CD14-positive monocyte (primary cell): ENCODE data around the gene VILL. TPM values are rescaled to one million over a fixed set of nuclear protein-coding genes. Genes with fewer than 3 reads are reported as not detected.

Experiments used
- DNase-seq, 3 donors: peaks; one replicate each; pipeline ENCODE4 v3.0.0-alpha.2; 2011 to 2022
- H2AFZ ChIP-seq: 2 replicates; pipeline ENCODE4 v1.6.0; 2012; ENCODE audit warnings: mild to moderate bottlenecking, low read depth, low read length, inconsistent platforms; ENCODE audit not compliant: insufficient read depth, poor library complexity, severe bottlenecking
- H3K27ac ChIP-seq, 2 donors: 1 replicate in 1 of 2; 2 replicates in 1 of 2; pipeline ENCODE4 v1.5.1; 2012 to 2013; ENCODE audit warnings: low read length in 2 of 2, control low read depth in 1 of 2, inconsistent platforms in 1 of 2, low read depth in 1 of 2, mild to moderate bottlenecking in 1 of 2
- H3K27me3 ChIP-seq, 2 donors: one replicate each; pipeline versions ENCODE4 v1.6.0 to v1.6.1; 2011 to 2013; ENCODE audit warnings: low read length in 2 of 2; ENCODE audit not compliant: control insufficient read depth in 2 of 2, insufficient read depth in 2 of 2
- H3K36me3 ChIP-seq, 2 donors: replicated peaks in 1 of 2; 1 replicate in 1 of 2; 2 replicates in 1 of 2; pipeline versions ENCODE4 v1.5.1 to v1.6.1; 2012 to 2013; ENCODE audit warnings: low read length in 2 of 2, control low read depth in 1 of 2, inconsistent platforms in 1 of 2, mild to moderate bottlenecking in 1 of 2; ENCODE audit not compliant: insufficient read depth in 2 of 2, control insufficient read depth in 1 of 2
- H3K4me1 ChIP-seq, 2 donors: 1 replicate in 1 of 2; 2 replicates in 1 of 2; pipeline versions ENCODE4 v1.5.1 to v1.6.1; 2012 to 2013; ENCODE audit warnings: low read length in 2 of 2, control low read depth in 1 of 2, inconsistent platforms in 1 of 2, mild to moderate bottlenecking in 1 of 2, moderate library complexity in 1 of 2; ENCODE audit not compliant: insufficient read depth in 2 of 2, control insufficient read depth in 1 of 2
- H3K4me2 ChIP-seq: replicated peaks from 2 replicates; pipeline ENCODE3; 2012; ENCODE audit warnings: low read length, moderate library complexity, mild to moderate bottlenecking; ENCODE audit not compliant: poor library complexity, severe bottlenecking; ENCODE audit errors: extremely low read depth
- H3K4me3 ChIP-seq, 3 experiments: fragments of 200-600 bp in 1 of 3; sonication (generic) in 1 of 3; replicated peaks in 1 of 3; 1 replicate in 2 of 3; 2 replicates in 1 of 3; pipeline ENCODE4 v1.5.1; 2011 to 2013; ENCODE audit warnings: low read length in 3 of 3, mild to moderate bottlenecking in 3 of 3, control low read depth in 2 of 3, low read depth in 2 of 3, inconsistent platforms in 1 of 3, moderate library complexity in 1 of 3
- H3K79me2 ChIP-seq: 2 replicates; pipeline ENCODE4 v1.6.0; 2012; ENCODE audit warnings: mild to moderate bottlenecking, control low read depth, inconsistent platforms, low read length, moderate library complexity; ENCODE audit not compliant: insufficient read depth
- H3K9ac ChIP-seq: 2 replicates; pipeline ENCODE4 v1.6.0; 2017; ENCODE audit warnings: low read length, mild to moderate bottlenecking; ENCODE audit not compliant: insufficient read depth, poor library complexity, severe bottlenecking
- H3K9me3 ChIP-seq, 2 donors: replicated peaks in 1 of 2; 1 replicate in 1 of 2; 2 replicates in 1 of 2; pipeline versions ENCODE4 v1.5.1 to v1.6.1; 2012 to 2013; ENCODE audit warnings: low read length in 2 of 2, control low read depth in 1 of 2; ENCODE audit not compliant: control insufficient read depth in 1 of 2, insufficient read depth in 1 of 2
- H4K20me1 ChIP-seq: 2 replicates; pipeline ENCODE4 v1.6.0; 2012; ENCODE audit warnings: mild to moderate bottlenecking, low read length, control low read depth, moderate library complexity; ENCODE audit not compliant: insufficient read depth
- H3K27ac Mint-ChIP-seq, 7 donors: one replicate each; pipeline ENCODE4 v1.8.0; 2020; ENCODE audit warnings: mild to moderate bottlenecking in 7 of 7, mixed read lengths in 7 of 7, moderate library complexity in 6 of 7, inconsistent platforms in 2 of 7
- H3K27me3 Mint-ChIP-seq, 3 donors: one replicate each; pipeline ENCODE4 v1.8.0; 2021 to 2022; ENCODE audit warnings: low read depth in 3 of 3, mild to moderate bottlenecking in 3 of 3, mixed read lengths in 3 of 3, moderate library complexity in 3 of 3, inconsistent platforms in 1 of 3
- H3K36me3 Mint-ChIP-seq, 2 donors: one replicate each; pipeline ENCODE4 v1.8.0; 2020; ENCODE audit warnings: mixed read lengths in 2 of 2, inconsistent platforms in 1 of 2, mild to moderate bottlenecking in 1 of 2
- H3K4me1 Mint-ChIP-seq: one replicate; pipeline ENCODE4 v1.8.0; 2020; ENCODE audit warnings: mild to moderate bottlenecking, mixed read lengths
- H3K4me3 Mint-ChIP-seq, 2 donors: one replicate each; pipeline ENCODE4 v1.8.0; 2020; ENCODE audit warnings: mild to moderate bottlenecking in 2 of 2, mixed read lengths in 2 of 2, moderate library complexity in 1 of 2
- H3K9me3 Mint-ChIP-seq, 7 donors: one replicate each; pipeline ENCODE4 v1.8.0; 2020 to 2022; ENCODE audit warnings: mixed read lengths in 7 of 7, mild to moderate bottlenecking in 6 of 7, moderate library complexity in 6 of 7, inconsistent platforms in 2 of 7
- CTCF ChIP-seq: fragments of 200-600 bp; IDR thresholded peaks from one replicate; pipeline ENCODE4 v1.8.0; 2022; ENCODE audit warnings: antibody characterized with exemption, mild to moderate bottlenecking
- WGBS: methylation state at CpG from one replicate; pipeline ENCODE4 v1.1.5; 2013; ENCODE audit warnings: missing lambda C conversion rate; ENCODE audit not compliant: insufficient coverage; 5-methylcytosine and 5-hydroxymethylcytosine counted together
- intact Hi-C, 2 donors: fragments of 100-400 bp; cut with micrococcal nuclease; formaldehyde crosslinking; loops; one replicate each; pipeline versions ENCODE4 v1.15.0 to v1.15.1; 2023
- polyA plus RNA-seq, 3 donors: library from polyadenylated mRNA; depleted of rRNA in 1 of 3; unstranded in 2 of 3; stranded (reverse) in 1 of 3; fragments of 300-500 nt in 2 of 3; fragments of >200 nt in 1 of 3; fragmentation: Illumina TruSeq in 2 of 3; gene quantifications; 1 replicate in 2 of 3; 2 replicates in 1 of 3; pipeline ENCODE4 v1.2.3, GENCODE V29; 2012 to 2021

The VILL gene
- polyA plus RNA-seq, 3 donors: 4.4 to 29.1 (median 7.4) TPM

- Mint-ChIP-seq H3K4me3 (no peak overlapping the region), H3K27me3 (peaks cover 0 to 2% (median 0%) of the 10 kb centered on the region in 3 donors), H3K36me3 (peaks cover 2 to 3% of the 10 kb centered on the region in 2 donors), H3K27ac (no peak overlapping the region), H3K4me1 (no peaks in the 10 kb centered on the region), H3K9me3 (peaks cover 0 to 2% (median 0%) of the 10 kb centered on the region in 7 donors)
- 94% methylated on average over 8 of the region's 15 CpGs for WGBS
- intact Hi-C loops: loop anchor here in 1 of 2 donors (5.0 kb wide), 1 partner anchor 33 kb away; no protein-coding TSS in a partner anchor
- no peaks in the 10 kb centered on the region for H3K4me1 ChIP-seq
- no peak overlapping the region for H3K4me3 ChIP-seq
- no peak for DNase-seq
- no peaks in the 10 kb centered on the region for H4K20me1 ChIP-seq
- H2AFZ ChIP-seq: no peak overlapping the region
- no peak overlapping the region for H3K4me2 ChIP-seq
- TF ChIP-seq CTCF: no peak
- no peaks in the 10 kb centered on the region for H3K9me3 ChIP-seq
- H3K36me3 ChIP-seq: no peaks in the 10 kb centered on the region
- no peak overlapping the region for H3K9ac ChIP-seq
- no peaks in the 10 kb centered on the region for H3K27me3 ChIP-seq
- no peak overlapping the region for H3K27ac ChIP-seq
- no peaks in the 10 kb centered on the region for H3K79me2 ChIP-seq
Measured at GRCh38 chr3:37968813-37969595, 21.6 kb upstream of the VILL start.

GRCh38 chr3:37969596-37970100 is 20.9 kb upstream of the VILL start:
- Histone ChIP-seq H3K4me2 (no peak overlapping the region), H3K4me1 (peaks cover 0 to under 1% of the 10 kb centered on the region in 2 donors), H3K79me2 (no peaks in the 10 kb centered on the region), H3K27ac (no peak overlapping the region), H2AFZ (no peak overlapping the region), H3K4me3 (no peak overlapping the region), H3K9ac (no peak overlapping the region), H3K9me3 (no peaks in the 10 kb centered on the region), H4K20me1 (no peaks in the 10 kb centered on the region), H3K36me3 (no peaks in the 10 kb centered on the region), H3K27me3 (no peaks in the 10 kb centered on the region)
- H3K4me3 Mint-ChIP-seq: peak overlapping the region in 1 of 2 donors; percentile 1
- H3K36me3 Mint-ChIP-seq: peaks cover 2 to 3% of the 10 kb centered on the region in 2 donors
- 47% methylated on average over 7 of the region's 7 CpGs for WGBS
- H3K27me3 Mint-ChIP-seq: peaks cover 0 to 2% (median 0%) of the 10 kb centered on the region in 3 donors
- H3K4me1 Mint-ChIP-seq: peaks cover 1% of the 10 kb centered on the region
- DNase-seq: no peak
- intact Hi-C loops: loop anchor here (5.0 to 10.0 kb wide), 3 partner anchors 33 to 145 kb away; no protein-coding TSS in a partner anchor
- peak overlapping the region in 1 of 7 donors; percentile 60 for H3K27ac Mint-ChIP-seq
- peaks cover 0 to 2% (median 0%) of the 10 kb centered on the region in 7 donors for H3K9me3 Mint-ChIP-seq
- no peak for TF ChIP-seq CTCF
